Measurements from ENCODE around the gene GRK5. TPM values are rescaled to one million over a fixed set of nuclear protein-coding genes. Genes with fewer than 3 reads are reported as not detected.
A peak's percentile ranks its signal among the peaks of the same experiment; 100 is the strongest.

The GRK5 gene
- total and polyA plus RNA-seq, 3 experiments from 2014 or later: 7.7 to 13.8 (median 13.6) TPM

DNA sequence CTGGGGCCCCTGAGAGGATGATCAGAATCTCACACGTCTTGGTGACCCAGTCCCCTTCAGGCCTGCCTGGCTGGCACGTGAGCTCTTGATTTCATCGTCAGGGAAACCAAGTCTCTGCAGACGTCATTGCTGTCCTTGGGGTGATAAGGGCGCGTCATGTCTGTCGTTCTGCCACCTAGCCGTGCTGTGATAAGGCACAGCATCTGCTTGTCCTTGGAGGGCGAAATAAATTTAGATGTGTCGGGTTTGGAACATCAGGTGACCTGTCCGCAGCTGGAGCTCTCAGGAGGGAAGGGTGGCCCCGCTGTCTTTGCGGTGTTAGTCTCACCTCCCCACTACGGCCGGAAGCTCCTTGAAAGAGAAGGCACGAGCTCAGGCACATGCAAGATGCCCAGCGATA lies 129.2 kb downstream of the GRK5 start:
- no peak for DNase-seq
- Histone ChIP-seq H3K9me3 (ENCODE audit: low read length) (no peaks in the 10 kb centered on the region), H3K4me3 (ENCODE audit: low read length) (no peak overlapping the region), H3K27ac (ENCODE audit: low read depth, low read length) (no peak overlapping the region), H3K27me3 (ENCODE audit: insufficient read depth, low read length, poor library complexity, severe bottlenecking) (no peaks in the 10 kb centered on the region), H3K4me1 (ENCODE audit: insufficient read depth, low read length) (no peaks in the 10 kb centered on the region), H3K36me3 (ENCODE audit: insufficient read depth, low read length) (no peaks in the 10 kb centered on the region)
- H3K27me3 Mint-ChIP-seq: no peaks in the 10 kb centered on the region
- no peak overlapping the region for H3K27ac Mint-ChIP-seq
- ChIA-PET POLR2A (no interaction called here), CTCF (interaction anchor here (1.0 kb wide), 1 partner anchor 130 kb away, joined by 3 read pairs; the partner anchor contains the start of gene GRK5)
- no peaks in the 10 kb centered on the region for H3K9me3 Mint-ChIP-seq
- H3K36me3 Mint-ChIP-seq: peaks cover 0 to 38% (median 4%) of the 10 kb centered on the region in 3 donors
- H3K4me1 Mint-ChIP-seq: peaks cover 12 to 35% (median 19%) of the 10 kb centered on the region in 3 donors
- no peak overlapping the region for H3K4me3 Mint-ChIP-seq

DNA sequence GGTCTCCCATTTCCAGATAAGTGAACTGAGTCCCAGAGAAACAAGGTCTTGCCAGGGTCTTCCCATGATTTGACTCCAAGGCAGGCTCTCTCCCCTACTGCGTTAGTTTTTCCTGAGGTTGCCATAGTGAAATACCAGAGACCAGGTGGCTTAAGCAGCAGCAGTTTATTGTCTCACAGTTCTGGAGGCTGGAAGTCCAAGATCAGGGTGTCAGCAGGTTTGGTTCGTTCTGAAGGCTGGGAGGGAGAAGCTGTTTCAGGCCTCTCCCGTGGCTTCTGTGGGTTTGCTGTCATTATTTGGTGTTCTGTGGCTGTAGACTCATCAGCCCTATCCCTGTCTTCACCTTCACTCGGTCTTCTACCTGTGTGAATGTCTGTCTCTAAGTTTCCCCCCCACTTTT lies 129.9 kb downstream of the GRK5 start:
- H3K27me3 ChIP-seq (ENCODE audit: insufficient read depth, low read length, poor library complexity, severe bottlenecking): no peaks in the 10 kb centered on the region
- no peaks in the 10 kb centered on the region for H3K4me1 ChIP-seq (ENCODE audit: insufficient read depth, low read length)
- Mint-ChIP-seq H3K27ac (peak overlapping the region in 2 of 8 donors; percentile 22 to 57), H3K4me1 (peaks cover 13 to 37% (median 23%) of the 10 kb centered on the region in 3 donors), H3K4me3 (no peak overlapping the region), H3K9me3 (no peaks in the 10 kb centered on the region), H3K27me3 (no peaks in the 10 kb centered on the region), H3K36me3 (peaks cover 0 to 39% (median 4%) of the 10 kb centered on the region in 3 donors)
- POLR2A ChIA-PET: no interaction called here
- no peak for DNase-seq
- no peaks in the 10 kb centered on the region for H3K9me3 ChIP-seq (ENCODE audit: low read length)
- no peak overlapping the region for H3K27ac ChIP-seq (ENCODE audit: low read depth, low read length)
- CTCF ChIA-PET: no interaction called here
- H3K4me3 ChIP-seq (ENCODE audit: low read length): no peak overlapping the region
- H3K36me3 ChIP-seq (ENCODE audit: insufficient read depth, low read length): no peaks in the 10 kb centered on the region

- H3K36me3 Mint-ChIP-seq: peaks cover 0 to 38% (median 4%) of the 10 kb centered on the region in 3 donors
- peaks cover 9 to 39% (median 26%) of the 10 kb centered on the region in 3 donors for H3K4me1 Mint-ChIP-seq
- no peak overlapping the region for H3K4me3 ChIP-seq (ENCODE audit: low read length)
- H3K9me3 ChIP-seq (ENCODE audit: low read length): no peaks in the 10 kb centered on the region
- peak overlapping the region in 1 of 8 donors; percentile 39 for H3K27ac Mint-ChIP-seq
- H3K27ac ChIP-seq (ENCODE audit: low read depth, low read length): no peak overlapping the region
- no peaks in the 10 kb centered on the region for H3K27me3 ChIP-seq (ENCODE audit: insufficient read depth, low read length, poor library complexity, severe bottlenecking)
- H3K9me3 Mint-ChIP-seq: no peaks in the 10 kb centered on the region
- H3K27me3 Mint-ChIP-seq: no peaks in the 10 kb centered on the region
- ChIA-PET POLR2A (no interaction called here), CTCF (interaction anchor here (0.9 kb wide), 1 partner anchor 31 kb away, joined by 3 read pairs; no protein-coding TSS in a partner anchor)
- DNase-seq: no peak
- H3K4me3 Mint-ChIP-seq: no peak overlapping the region
- no peaks in the 10 kb centered on the region for H3K36me3 ChIP-seq (ENCODE audit: insufficient read depth, low read length)
- no peaks in the 10 kb centered on the region for H3K4me1 ChIP-seq (ENCODE audit: insufficient read depth, low read length)
Measured at GRCh38 chr10:119337796-119338432, 130.5 kb downstream of the GRK5 start.

- Mint-ChIP-seq H3K4me3 (no peak overlapping the region), H3K27ac (peak overlapping the region in 1 of 8 donors; percentile 51), H3K36me3 (peaks cover 0 to 38% (median 4%) of the 10 kb centered on the region in 3 donors), H3K27me3 (no peaks in the 10 kb centered on the region), H3K9me3 (no peaks in the 10 kb centered on the region), H3K4me1 (peaks cover 10 to 39% (median 36%) of the 10 kb centered on the region in 3 donors)
- no peak overlapping the region for H3K27ac ChIP-seq (ENCODE audit: low read depth, low read length)
- H3K4me1 ChIP-seq (ENCODE audit: insufficient read depth, low read length): no peaks in the 10 kb centered on the region
- no peaks in the 10 kb centered on the region for H3K36me3 ChIP-seq (ENCODE audit: insufficient read depth, low read length)
- no peaks in the 10 kb centered on the region for H3K9me3 ChIP-seq (ENCODE audit: low read length)
- ChIA-PET POLR2A (no interaction called here), CTCF (interaction anchor here (0.9 to 1.1 kb wide), 2 partner anchors 13 to 32 kb away, joined by 3 read pairs; no protein-coding TSS in a partner anchor)
- no peak overlapping the region for H3K4me3 ChIP-seq (ENCODE audit: low read length)
- no peak for DNase-seq
- no peaks in the 10 kb centered on the region for H3K27me3 ChIP-seq (ENCODE audit: insufficient read depth, low read length, poor library complexity, severe bottlenecking)
Measured at GRCh38 chr10:119339109-119339508, 131.7 kb downstream of the GRK5 start.

DNA sequence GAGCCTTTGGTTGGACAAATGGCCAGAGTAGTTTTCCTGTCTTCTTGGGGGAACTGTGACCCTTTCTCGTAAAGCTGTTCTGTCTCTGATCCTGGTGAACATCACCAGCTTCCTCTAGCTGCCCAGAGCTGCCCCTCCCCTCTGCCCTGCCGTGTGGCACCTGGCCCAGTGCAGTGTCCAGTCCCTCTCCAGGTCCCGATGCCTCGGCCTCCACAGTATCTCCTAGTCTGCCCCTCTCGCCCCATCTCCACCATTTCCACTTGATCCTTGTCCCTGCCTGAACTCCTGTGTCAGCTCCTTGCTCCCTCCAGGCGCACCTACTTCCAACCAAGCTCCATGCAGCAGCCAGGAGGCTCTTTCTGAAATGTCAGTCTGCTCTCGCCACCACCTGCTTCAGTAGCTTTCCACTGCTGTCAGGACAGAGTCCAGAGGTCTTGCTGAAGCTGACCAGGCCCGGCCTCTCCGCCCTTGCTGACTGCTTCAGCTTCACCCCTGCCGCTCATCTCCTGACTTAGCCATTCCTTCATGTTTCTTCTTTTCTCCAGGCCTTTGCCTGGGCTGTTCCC lies 133.6 kb downstream of the GRK5 start:
- H3K27me3 Mint-ChIP-seq: no peaks in the 10 kb centered on the region
- peaks cover 0 to 35% (median 7%) of the 10 kb centered on the region in 3 donors for H3K36me3 Mint-ChIP-seq
- H3K27ac Mint-ChIP-seq: peak overlapping the region in 5 of 8 donors; percentile 38 to 87 (median 56)
- DNase-seq: peak in 1 of 5 donors; percentile 31
- Histone ChIP-seq H3K27me3 (ENCODE audit: insufficient read depth, low read length, poor library complexity, severe bottlenecking) (no peaks in the 10 kb centered on the region), H3K27ac (ENCODE audit: low read depth, low read length) (no peak overlapping the region), H3K9me3 (ENCODE audit: low read length) (no peaks in the 10 kb centered on the region), H3K36me3 (ENCODE audit: insufficient read depth, low read length) (no peaks in the 10 kb centered on the region), H3K4me1 (ENCODE audit: insufficient read depth, low read length) (no peaks in the 10 kb centered on the region), H3K4me3 (ENCODE audit: low read length) (no peak overlapping the region)
- H3K9me3 Mint-ChIP-seq: no peaks in the 10 kb centered on the region
- H3K4me3 Mint-ChIP-seq: no peak overlapping the region
- ChIA-PET CTCF (no interaction called here), POLR2A (no interaction called here)
- H3K4me1 Mint-ChIP-seq: peaks cover 20 to 50% (median 47%) of the 10 kb centered on the region in 3 donors

- H3K4me3 ChIP-seq (ENCODE audit: low read length): no peak overlapping the region
- H3K4me3 Mint-ChIP-seq: peak overlapping the region in 1 of 7 donors; percentile 13
- H3K9me3 Mint-ChIP-seq: no peaks in the 10 kb centered on the region
- H3K27me3 Mint-ChIP-seq: no peaks in the 10 kb centered on the region
- H3K4me1 Mint-ChIP-seq: peaks cover 20 to 50% (median 47%) of the 10 kb centered on the region in 3 donors
- peaks cover 0 to 30% (median 7%) of the 10 kb centered on the region in 3 donors for H3K36me3 Mint-ChIP-seq
- ChIA-PET POLR2A (no interaction called here), CTCF (no interaction called here)
- no peaks in the 10 kb centered on the region for H3K9me3 ChIP-seq (ENCODE audit: low read length)
- no peaks in the 10 kb centered on the region for H3K4me1 ChIP-seq (ENCODE audit: insufficient read depth, low read length)
- H3K27ac ChIP-seq (ENCODE audit: low read depth, low read length): no peak overlapping the region
- H3K36me3 ChIP-seq (ENCODE audit: insufficient read depth, low read length): no peaks in the 10 kb centered on the region
- H3K27ac Mint-ChIP-seq: peak overlapping the region in 4 of 8 donors; percentile 20 to 87 (median 46)
- H3K27me3 ChIP-seq (ENCODE audit: insufficient read depth, low read length, poor library complexity, severe bottlenecking): no peaks in the 10 kb centered on the region
- peak in 1 of 5 donors; percentile 56 for DNase-seq
Measured at GRCh38 chr10:119341459-119342301, 134.3 kb downstream of the GRK5 start.

DNA sequence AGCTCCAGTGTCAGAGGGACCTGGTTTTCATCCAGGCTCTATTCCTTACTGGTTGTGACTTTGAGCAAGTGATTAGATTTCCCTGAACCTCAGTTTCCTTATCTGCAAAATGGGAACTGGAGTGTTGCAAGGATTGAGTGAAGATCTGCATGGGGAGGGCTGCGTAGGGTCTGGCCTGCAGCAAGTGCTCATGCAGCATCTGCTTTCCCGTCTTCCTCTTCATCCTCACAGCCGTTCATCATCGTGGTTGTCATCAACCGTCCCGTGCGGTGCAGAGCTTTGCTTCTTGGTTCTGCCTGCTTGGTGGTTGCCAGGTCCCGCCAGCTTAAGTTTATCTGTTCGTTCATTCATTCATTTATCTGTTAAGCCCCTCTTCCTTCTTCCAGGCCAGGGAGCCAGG lies 135.0 kb downstream of the GRK5 start:
- Mint-ChIP-seq H3K36me3 (peaks cover 0 to 28% (median 10%) of the 10 kb centered on the region in 3 donors), H3K4me1 (peaks cover 20 to 47% (median 45%) of the 10 kb centered on the region in 3 donors), H3K27ac (peak overlapping the region in 2 of 8 donors; percentile 17 to 91), H3K4me3 (no peak overlapping the region), H3K27me3 (no peaks in the 10 kb centered on the region), H3K9me3 (no peaks in the 10 kb centered on the region)
- no peak overlapping the region for H3K4me3 ChIP-seq (ENCODE audit: low read length)
- H3K27ac ChIP-seq (ENCODE audit: low read depth, low read length): no peak overlapping the region
- CTCF ChIA-PET: no interaction called here
- peak in 1 of 5 donors; percentile 3 for DNase-seq
- no peaks in the 10 kb centered on the region for H3K27me3 ChIP-seq (ENCODE audit: insufficient read depth, low read length, poor library complexity, severe bottlenecking)
- POLR2A ChIA-PET: no interaction called here
- no peaks in the 10 kb centered on the region for H3K9me3 ChIP-seq (ENCODE audit: low read length)
- H3K4me1 ChIP-seq (ENCODE audit: insufficient read depth, low read length): no peaks in the 10 kb centered on the region
- no peaks in the 10 kb centered on the region for H3K36me3 ChIP-seq (ENCODE audit: insufficient read depth, low read length)

Data from CD8-positive, alpha-beta memory T cell (primary cell).